Endothelial cell of umbilical vein (primary cell): Measurements from ENCODE around the gene CENPB. TPM values are rescaled to one million over a fixed set of nuclear protein-coding genes. Genes with fewer than 3 reads are reported as not detected.

Experiments used
- BruUV-seq: library from RNA; stranded (reverse); fragments of 400-500 nt; replicated peaks from 2 replicates; lab custom pipeline; 2021; lab: Mats Ljungman, UMichigan
- CTCF ChIA-PET: fragments of 300-600, 350-600 bp; sonication (Branson Sonifier 250); formaldehyde crosslinking; loops from one replicate; lab custom pipeline; 2021; ENCODE audit warnings: antibody characterized with exemption, inconsistent platforms; lab: Charles Lee
- POLR2A ChIA-PET: fragments of 300-600, 350-600 bp; sonication (Branson Sonifier 250); formaldehyde crosslinking; loops from one replicate; lab custom pipeline; 2021; ENCODE audit warnings: antibody characterized with exemption, inconsistent platforms; lab: Charles Lee
- DNase-seq: peaks from one replicate; pipeline ENCODE4 v3.0.0-alpha.2; 2011; ENCODE audit warnings: low read depth, low spot score
- FAIRE-seq: peaks from 2 replicates; lab custom pipeline; 2011; peaks lifted over from hg19 to GRCh38; lab: Jason Lieb, UNC
- H2AFZ ChIP-seq: 2 replicates; pipeline ENCODE4 v1.6.0; 2012; ENCODE audit warnings: low read depth, low read length, control low read depth, inconsistent platforms
- H3K27ac ChIP-seq: 2 replicates; pipeline ENCODE4 v1.5.1; 2011; ENCODE audit warnings: low read depth, mild to moderate bottlenecking, control low read depth, low read length, moderate library complexity; ENCODE audit not compliant: insufficient read depth
- H3K27me3 ChIP-seq, 2 experiments: 2 replicates each; pipeline versions ENCODE4 v1.6.0 to v1.6.1; 2011; ENCODE audit warnings: low read length in 2 of 2, mixed read lengths in 1 of 2; ENCODE audit not compliant: control insufficient read depth in 2 of 2, insufficient read depth in 2 of 2
- H3K36me3 ChIP-seq, 2 experiments: 2 replicates in 1 of 2; 3 replicates in 1 of 2; pipeline ENCODE4 v1.5.1; 2011; ENCODE audit warnings: low read length in 2 of 2, mild to moderate bottlenecking in 1 of 2, moderate library complexity in 1 of 2; ENCODE audit not compliant: control insufficient read depth in 2 of 2, insufficient read depth in 2 of 2; ENCODE audit errors: extremely low read depth in 1 of 2
- H3K4me1 ChIP-seq: 3 replicates; pipeline ENCODE4 v1.5.1; 2011; ENCODE audit warnings: mild to moderate bottlenecking, low read length; ENCODE audit not compliant: control insufficient read depth, insufficient read depth; ENCODE audit errors: extremely low read depth
- H3K4me2 ChIP-seq: 2 replicates; pipeline ENCODE4 v1.6.1; 2011; ENCODE audit warnings: low read length, control low read depth, mixed read lengths; ENCODE audit not compliant: insufficient read depth
- H3K4me3 ChIP-seq, 3 experiments: fragments of 200-600 bp in 1 of 3; sonication (generic), shearing (Covaris generic) in 1 of 3; replicated peaks in 1 of 3; 2 replicates each; pipeline ENCODE4 v1.5.1; 2011 to 2016; ENCODE audit warnings: control low read depth in 3 of 3, low read length in 3 of 3, mild to moderate bottlenecking in 2 of 3, inconsistent platforms in 1 of 3, low read depth in 1 of 3, moderate library complexity in 1 of 3; ENCODE audit not compliant: insufficient read depth in 1 of 3
- H3K79me2 ChIP-seq: 2 replicates; pipeline ENCODE4 v1.6.0; 2012; ENCODE audit warnings: low read length, inconsistent platforms; ENCODE audit not compliant: control insufficient read depth, insufficient read depth
- H3K9ac ChIP-seq: replicated peaks from 2 replicates; pipeline ENCODE3; 2011; ENCODE audit warnings: low read length, control low read depth; ENCODE audit not compliant: insufficient read depth; ENCODE audit errors: extremely low read depth
- H3K9me1 ChIP-seq: replicated peaks from 3 replicates; pipeline ENCODE4 v1.6.0; 2011; ENCODE audit warnings: mild to moderate bottlenecking, low read length; ENCODE audit not compliant: control insufficient read depth, insufficient read depth; ENCODE audit errors: extremely low read depth
- H3K9me3 ChIP-seq: replicated peaks from 2 replicates; pipeline ENCODE4 v1.5.1; 2012; ENCODE audit warnings: low read length, inconsistent platforms; ENCODE audit not compliant: control insufficient read depth, insufficient read depth
- H4K20me1 ChIP-seq: replicated peaks from 2 replicates; pipeline ENCODE3; 2011; ENCODE audit warnings: mild to moderate bottlenecking, low read length; ENCODE audit not compliant: control insufficient read depth, insufficient read depth; ENCODE audit errors: extremely low read depth
- CTCF ChIP-seq, 2 donors: IDR thresholded peaks; 1 replicate in 1 of 2; 2 replicates in 1 of 2; pipeline ENCODE4 v1.5.1; 2011; ENCODE audit warnings: low read length in 2 of 2, mild to moderate bottlenecking in 2 of 2, moderate library complexity in 2 of 2, control low read depth in 1 of 2, inconsistent platforms in 1 of 2, low read depth in 1 of 2; ENCODE audit not compliant: insufficient read depth in 1 of 2; ENCODE audit errors: extremely low read depth in 1 of 2
- EZH2 ChIP-seq: IDR thresholded peaks from 2 replicates; pipeline ENCODE4 v1.6.1; 2012; ENCODE audit warnings: borderline replicate concordance, low read depth, mild to moderate bottlenecking, moderate library complexity, low read length, inconsistent platforms; ENCODE audit not compliant: severe bottlenecking
- FOS ChIP-seq: IDR thresholded peaks from 2 replicates; pipeline ENCODE4 v1.6.1; 2011; ENCODE audit warnings: mild to moderate bottlenecking, low read length, moderate library complexity, borderline replicate concordance; ENCODE audit not compliant: insufficient read depth
- GATA2 ChIP-seq: IDR thresholded peaks from 2 replicates; pipeline ENCODE4 v1.7.0; 2011; ENCODE audit warnings: low read depth, mild to moderate bottlenecking, moderate library complexity, mixed read lengths, low read length; ENCODE audit not compliant: insufficient read length, insufficient read depth
- JUN ChIP-seq: IDR thresholded peaks from 2 replicates; pipeline ENCODE4 v1.6.1; 2011; ENCODE audit warnings: borderline replicate concordance, low read depth; ENCODE audit not compliant: insufficient read length, insufficient read depth
- MAX ChIP-seq: IDR thresholded peaks from 2 replicates; pipeline ENCODE4 v1.6.1; 2011; ENCODE audit not compliant: insufficient read depth, insufficient read length
- MYC ChIP-seq: IDR thresholded peaks from one replicate; pipeline ENCODE4 v1.6.1; 2011; ENCODE audit warnings: mild to moderate bottlenecking, low read depth, low read length
- POLR2A ChIP-seq: IDR thresholded peaks from 2 replicates; pipeline ENCODE4 v1.6.1; 2012; ENCODE audit warnings: low read depth, mild to moderate bottlenecking, control low read depth, low read length
- POLR2AphosphoS5 ChIP-seq: IDR thresholded peaks from 2 replicates; pipeline ENCODE4 v1.6.1; 2012; ENCODE audit warnings: low read depth, mild to moderate bottlenecking, control low read depth, low read length, moderate library complexity; ENCODE audit not compliant: insufficient read depth
- dilution Hi-C: fragments of 300-500 bp; cut with MboI; formaldehyde crosslinking; loops from one replicate; pipeline ENCODE4 v1.15.0; 2019; ENCODE audit warnings: low sequenced_read_pairs; ENCODE audit not compliant: extremely low pct_ligation_motif_present
- intact Hi-C: fragments of 100-400 bp; cut with micrococcal nuclease; formaldehyde crosslinking; loops from one replicate; pipeline ENCODE4 v1.10.0; 2022
- polyA plus RNA-seq, 4 experiments: library from polyadenylated mRNA; depleted of rRNA in 3 of 4; stranded (reverse) in 3 of 4; unstranded in 1 of 4; fragments of >200 nt; gene quantifications; 2 replicates each; pipeline versions ENCODE4 v1.2.1 to v1.2.3, GENCODE V29; 2011 to 2012; ENCODE audit warnings: missing spikeins in 1 of 4
- total RNA-seq: library from RNA; stranded (reverse); gene quantifications from 2 replicates; pipeline ENCODE4 v1.2.3, GENCODE V29; 2021

CENPB gene
- total and polyA plus RNA-seq, 2 donors (not counting 3 experiments of a cell fraction or from before 2014, with no cell fraction given): 30.4 to 90.3 TPM

- BruUV-seq: no TSS peak
- H2AFZ ChIP-seq: no peak overlapping the region
- H3K27ac ChIP-seq: no peak overlapping the region
- H3K4me3 ChIP-seq: no peak overlapping the region
- ChIA-PET POLR2A (no interaction called here), CTCF (no interaction called here)
- H3K36me3 ChIP-seq: peaks cover 0 to 26% of the 10 kb centered on the region in 2 experiments
- H3K4me2 ChIP-seq: no peak overlapping the region
- no peaks in the 10 kb centered on the region for H3K9me1 ChIP-seq
- no peaks in the 10 kb centered on the region for H4K20me1 ChIP-seq
- dilution Hi-C loops: no loop called here
- H3K4me1 ChIP-seq: peaks cover 23% of the 10 kb centered on the region
- no peak for DNase-seq
- no peaks in the 10 kb centered on the region for H3K9me3 ChIP-seq
- no peak for FAIRE-seq
- no peak for TF ChIP-seq FOS
- TF ChIP-seq EZH2: no peak
- TF ChIP-seq POLR2A: no peak
- no peak for TF ChIP-seq MYC
- TF ChIP-seq POLR2AphosphoS5: no peak
- no peak for TF ChIP-seq CTCF (IDR thresholded peaks at IDR 0.05; ENCODE audit: extremely low read depth in 1 of 2, insufficient read depth in 1 of 2, low read depth in 1 of 2, low read length in 2 of 2)
- TF ChIP-seq MAX: no peak
- no peak for TF ChIP-seq JUN
- TF ChIP-seq GATA2: no peak
- peaks cover 5% of the 10 kb centered on the region for H3K79me2 ChIP-seq
- H3K9ac ChIP-seq: no peak overlapping the region
- no peaks in the 10 kb centered on the region for H3K27me3 ChIP-seq
- intact Hi-C loops: no loop called here
Measured at GRCh38 chr20:3803854-3804253, 17.3 kb upstream of the CENPB start.
